ENCODE results near the gene CNKSR2.

Gene CNKSR2

DNA sequence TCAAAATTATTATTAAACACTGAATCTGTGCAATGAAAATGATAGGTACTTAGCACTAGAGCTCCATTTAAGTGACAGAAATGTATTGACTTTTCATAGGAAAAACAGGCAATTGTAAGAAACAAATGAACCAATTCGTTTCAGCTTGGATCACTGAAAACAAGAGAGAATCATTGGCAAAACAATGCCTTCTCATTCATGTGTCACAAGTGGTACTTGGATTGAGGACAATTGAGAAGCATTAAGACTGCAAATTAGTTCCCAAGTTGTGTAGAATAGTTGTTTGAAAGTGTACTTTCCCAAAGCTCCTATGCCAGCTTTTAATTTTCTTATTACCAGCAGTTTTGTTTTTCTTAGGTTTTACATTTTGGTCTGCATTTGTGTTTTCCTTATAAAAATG, 20.6 kb downstream of the CNKSR2 start:
- H3K4me1 Mint-ChIP-seq (ENCODE audit: low read depth in 2 of 2): no peaks in the 10 kb centered on the region
- H3K36me3 Mint-ChIP-seq (ENCODE audit: insufficient read depth): no peaks in the 10 kb centered on the region
- DNase-seq (no peak), ATAC-seq (replicated peaks) (no peak)
- H3K9me3 Mint-ChIP-seq: peaks cover 0 to 3% of the 10 kb centered on the region in 2 donors
- no peak overlapping the region for H3K27ac Mint-ChIP-seq
- no peak overlapping the region for H3K4me3 Mint-ChIP-seq
- H3K27me3 Mint-ChIP-seq: no peaks in the 10 kb centered on the region

DNA sequence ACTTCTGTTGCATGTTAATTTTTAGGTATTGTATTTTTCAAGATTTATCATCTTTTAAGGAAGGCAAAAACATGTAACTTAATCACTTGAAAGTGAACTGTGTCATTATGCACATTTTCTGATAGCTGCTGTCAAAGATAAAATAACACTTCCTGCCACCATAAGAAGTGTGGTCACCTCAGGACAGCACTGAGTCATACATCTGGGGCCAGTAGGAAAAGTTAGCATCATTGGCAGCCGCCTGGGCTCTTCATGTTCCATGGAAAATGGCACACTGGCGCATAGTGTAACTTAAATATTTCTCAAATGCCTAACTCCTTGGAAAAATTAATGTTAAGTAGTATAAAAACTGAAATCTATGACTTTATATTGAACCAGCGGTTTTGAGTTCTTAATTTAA, 24.2 kb downstream of the CNKSR2 start:
- no peaks in the 10 kb centered on the region for H3K9me3 Mint-ChIP-seq
- DNase-seq: no peak
- no peak overlapping the region for H3K27ac Mint-ChIP-seq
- ATAC-seq (replicated peaks): no peak
- no peaks in the 10 kb centered on the region for H3K4me1 Mint-ChIP-seq (ENCODE audit: low read depth in 2 of 2)
- H3K4me3 Mint-ChIP-seq: no peak overlapping the region
- no peaks in the 10 kb centered on the region for H3K36me3 Mint-ChIP-seq (ENCODE audit: insufficient read depth)
- no peaks in the 10 kb centered on the region for H3K27me3 Mint-ChIP-seq

DNA sequence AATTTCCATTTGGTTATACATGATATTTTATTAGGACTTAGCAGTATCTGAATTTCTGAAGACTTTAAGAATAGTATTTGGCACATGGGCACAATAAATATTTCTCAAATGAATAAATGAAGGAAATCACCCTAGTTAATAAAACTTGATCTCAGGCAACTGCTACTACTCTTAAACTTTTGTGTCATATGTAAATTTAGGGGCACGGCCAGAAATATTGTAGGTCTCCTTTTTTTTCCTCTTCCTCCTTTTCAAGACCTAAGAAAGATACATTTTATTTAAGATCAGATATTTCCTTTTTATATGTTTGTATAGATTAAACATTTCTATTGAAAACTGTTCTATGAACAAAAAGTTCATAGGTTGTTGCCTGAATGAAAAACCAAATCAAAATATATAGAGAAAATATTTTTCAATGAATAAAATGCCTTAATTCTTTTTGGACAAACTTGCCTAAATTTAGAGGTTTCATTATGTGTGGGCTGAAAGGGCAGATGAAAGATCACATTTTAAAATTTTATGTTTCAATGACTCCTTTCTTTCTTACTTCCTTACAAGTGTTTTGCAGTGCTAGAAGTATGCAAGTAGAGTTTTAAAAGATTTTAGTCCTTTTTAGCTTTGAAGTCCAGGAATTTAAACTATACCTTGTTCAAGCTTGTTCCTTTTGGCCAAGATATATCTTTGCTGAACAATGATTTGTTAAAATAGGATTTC, 26.3 kb downstream of the CNKSR2 start:
- Mint-ChIP-seq H3K9me3 (no peaks in the 10 kb centered on the region), H3K27me3 (no peaks in the 10 kb centered on the region), H3K4me3 (no peak overlapping the region), H3K4me1 (ENCODE audit: low read depth in 2 of 2) (no peaks in the 10 kb centered on the region), H3K36me3 (ENCODE audit: insufficient read depth) (no peaks in the 10 kb centered on the region), H3K27ac (no peak overlapping the region)
- ATAC-seq (replicated peaks) (no peak), DNase-seq (no peak)

DNA sequence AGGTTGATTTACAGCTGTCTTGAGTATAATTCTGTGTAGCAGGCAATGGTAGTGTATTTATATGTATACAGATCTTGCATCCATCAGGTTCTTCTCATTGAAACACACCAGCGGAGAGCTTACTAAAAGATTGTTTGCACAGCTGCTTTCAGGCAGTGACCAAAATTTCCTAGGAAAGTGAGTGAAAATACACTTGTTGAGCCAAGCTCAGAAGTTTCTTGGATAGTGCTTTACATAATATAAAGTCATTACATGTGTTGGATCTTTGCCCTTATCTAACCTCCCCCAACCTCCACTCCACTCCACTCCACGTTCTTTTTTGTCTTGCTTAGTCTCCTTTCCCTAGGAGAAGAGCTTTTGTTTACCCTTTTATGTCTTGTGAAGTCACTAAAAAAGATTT, 34.1 kb downstream of the CNKSR2 start:
- Mint-ChIP-seq H3K4me1 (ENCODE audit: low read depth in 2 of 2) (no peaks in the 10 kb centered on the region), H3K27me3 (no peaks in the 10 kb centered on the region), H3K9me3 (no peaks in the 10 kb centered on the region), H3K4me3 (no peak overlapping the region), H3K27ac (no peak overlapping the region), H3K36me3 (ENCODE audit: insufficient read depth) (no peaks in the 10 kb centered on the region)
- no peak for DNase-seq
- no peak for ATAC-seq (replicated peaks)

DNA sequence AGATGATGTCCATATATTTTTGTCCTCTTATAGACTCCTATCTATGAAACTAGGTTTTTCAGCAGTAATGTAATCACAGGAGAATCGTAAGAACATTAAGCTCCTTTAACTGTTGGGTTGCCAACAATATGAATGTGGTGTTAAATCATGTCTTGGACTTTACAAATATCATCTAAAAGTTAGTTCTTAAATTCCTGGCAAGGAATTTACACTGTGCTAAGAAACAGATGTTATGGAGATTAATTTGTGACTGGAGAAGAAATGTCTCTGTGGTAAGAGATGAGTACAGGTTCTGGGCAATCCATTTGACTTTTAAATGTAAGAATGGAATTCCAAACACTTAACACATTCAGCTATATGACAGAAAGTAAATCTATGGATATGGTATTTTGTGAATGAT, 34.6 kb downstream of the CNKSR2 start:
- Mint-ChIP-seq H3K4me3 (no peak overlapping the region), H3K36me3 (ENCODE audit: insufficient read depth) (no peaks in the 10 kb centered on the region), H3K9me3 (no peaks in the 10 kb centered on the region), H3K27ac (no peak overlapping the region), H3K27me3 (no peaks in the 10 kb centered on the region), H3K4me1 (ENCODE audit: low read depth in 2 of 2) (no peaks in the 10 kb centered on the region)
- no peak for DNase-seq
- no peak for ATAC-seq (replicated peaks)

DNA sequence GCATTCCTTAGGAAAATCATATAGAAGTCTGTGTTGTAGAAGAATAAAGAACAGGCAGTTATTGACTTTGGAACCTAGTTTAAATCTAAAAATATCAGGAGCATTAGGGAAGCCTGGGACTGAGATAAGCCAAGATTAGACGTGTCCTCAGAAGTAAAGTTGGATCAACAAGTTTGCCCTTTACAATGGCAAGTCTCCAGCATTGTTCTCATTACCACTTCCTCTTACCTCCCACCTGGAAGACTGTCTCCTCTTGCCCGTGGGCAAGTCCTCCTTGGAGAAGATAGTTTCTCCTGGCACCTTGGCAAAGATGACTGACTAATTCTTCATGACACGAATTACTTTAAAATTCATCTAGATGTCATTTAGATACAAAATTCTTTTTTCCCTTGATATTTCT, 37.8 kb downstream of the CNKSR2 start:
- H3K27ac Mint-ChIP-seq: no peak overlapping the region
- no peaks in the 10 kb centered on the region for H3K27me3 Mint-ChIP-seq
- no peaks in the 10 kb centered on the region for H3K9me3 Mint-ChIP-seq
- H3K4me1 Mint-ChIP-seq (ENCODE audit: low read depth in 2 of 2): no peaks in the 10 kb centered on the region
- ATAC-seq (replicated peaks) (no peak), DNase-seq (no peak)
- no peaks in the 10 kb centered on the region for H3K36me3 Mint-ChIP-seq (ENCODE audit: insufficient read depth)
- no peak overlapping the region for H3K4me3 Mint-ChIP-seq

DNA sequence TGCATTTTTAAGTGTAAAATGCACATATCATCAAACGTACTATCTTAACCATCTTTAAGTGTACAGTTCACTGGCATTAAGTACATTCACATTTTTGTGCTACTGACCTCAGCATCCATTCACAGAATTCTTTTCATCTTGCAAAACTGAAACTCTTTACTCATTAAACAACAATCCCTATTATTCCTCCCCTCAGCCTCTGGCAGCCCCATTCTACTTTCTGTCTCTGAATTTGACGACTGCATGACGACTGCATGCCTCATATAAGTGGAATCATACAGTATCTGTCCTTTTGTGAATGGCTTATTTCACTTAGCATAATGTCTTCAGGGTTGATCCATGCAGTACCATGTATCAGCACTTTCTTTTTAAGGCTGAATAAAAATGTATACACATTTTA, 38.7 kb downstream of the CNKSR2 start:
- H3K9me3 Mint-ChIP-seq: no peaks in the 10 kb centered on the region
- H3K27me3 Mint-ChIP-seq: no peaks in the 10 kb centered on the region
- H3K4me3 Mint-ChIP-seq: no peak overlapping the region
- no peaks in the 10 kb centered on the region for H3K36me3 Mint-ChIP-seq (ENCODE audit: insufficient read depth)
- no peak for DNase-seq
- H3K27ac Mint-ChIP-seq: no peak overlapping the region
- ATAC-seq (replicated peaks): no peak
- H3K4me1 Mint-ChIP-seq (ENCODE audit: low read depth in 2 of 2): no peaks in the 10 kb centered on the region

DNA sequence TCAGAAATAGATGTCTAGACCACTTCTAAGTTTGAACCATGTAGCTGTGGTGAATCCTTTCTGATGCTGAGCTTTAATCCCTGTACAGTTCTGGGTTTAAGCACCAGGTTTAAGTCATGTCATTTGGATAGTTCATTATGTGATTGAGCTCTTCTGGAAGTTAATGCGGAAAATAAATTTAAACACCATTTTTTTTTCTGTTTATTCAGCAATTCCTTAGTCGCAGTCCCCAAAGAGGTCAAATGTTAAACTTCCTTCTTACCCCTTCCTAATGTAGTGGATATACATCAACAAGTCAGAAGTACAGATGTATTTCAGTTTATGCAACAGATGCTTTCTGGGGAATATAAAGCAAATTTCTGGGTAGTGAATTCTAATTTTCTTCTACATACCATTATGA, 52.9 kb downstream of the CNKSR2 start:
- no peak overlapping the region for H3K27ac Mint-ChIP-seq
- H3K4me1 Mint-ChIP-seq (ENCODE audit: low read depth in 2 of 2): no peaks in the 10 kb centered on the region
- H3K9me3 Mint-ChIP-seq: no peaks in the 10 kb centered on the region
- no peak for ATAC-seq (replicated peaks)
- DNase-seq: no peak
- H3K27me3 Mint-ChIP-seq: no peaks in the 10 kb centered on the region
- no peak overlapping the region for H3K4me3 Mint-ChIP-seq
- no peaks in the 10 kb centered on the region for H3K36me3 Mint-ChIP-seq (ENCODE audit: insufficient read depth)

DNA sequence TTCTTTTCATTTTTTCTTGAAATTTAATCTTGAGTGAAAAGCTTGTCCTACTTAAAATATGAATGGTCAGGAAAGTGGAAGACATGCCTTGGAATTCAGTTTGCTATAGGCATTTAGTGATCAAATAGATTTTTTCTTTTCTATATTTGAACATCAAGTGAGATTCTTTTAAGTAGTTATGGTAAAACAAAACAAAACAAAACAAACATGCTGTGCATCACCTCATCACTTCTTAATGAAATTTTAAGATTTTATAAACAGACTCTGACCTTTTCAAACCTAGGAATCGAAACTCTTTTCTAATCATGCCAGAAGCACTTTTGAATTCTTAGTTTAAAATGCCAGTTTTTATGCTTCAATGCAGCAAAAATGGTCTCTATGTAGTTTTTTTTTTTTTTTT, 62.8 kb downstream of the CNKSR2 start:
- Mint-ChIP-seq H3K27ac (no peak overlapping the region), H3K4me1 (ENCODE audit: low read depth in 2 of 2) (peaks cover 0 to 1% of the 10 kb centered on the region in 2 donors), H3K9me3 (no peaks in the 10 kb centered on the region), H3K36me3 (ENCODE audit: insufficient read depth) (no peaks in the 10 kb centered on the region), H3K4me3 (no peak overlapping the region), H3K27me3 (no peaks in the 10 kb centered on the region)
- no peak for ATAC-seq (replicated peaks)
- no peak for DNase-seq

DNA sequence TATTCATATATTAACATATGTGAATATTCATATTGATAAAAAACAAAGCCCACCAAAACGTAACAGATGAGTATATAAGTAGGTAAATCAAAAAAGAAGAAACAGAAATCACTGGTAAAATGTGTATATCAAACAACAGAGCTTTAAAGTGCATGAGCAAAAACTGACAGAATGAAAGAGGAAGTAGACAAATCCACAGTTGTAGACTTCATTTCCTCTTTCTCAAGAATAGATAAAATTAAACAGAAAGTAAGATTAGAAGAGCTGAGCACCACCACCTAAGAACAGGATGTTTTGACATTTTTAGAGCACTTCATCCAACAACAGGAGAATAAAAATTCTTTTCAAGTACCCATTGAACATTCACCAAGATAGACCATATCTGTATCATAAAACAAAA, 64.6 kb downstream of the CNKSR2 start:
- Mint-ChIP-seq H3K27me3 (no peaks in the 10 kb centered on the region), H3K27ac (no peak overlapping the region), H3K4me1 (ENCODE audit: low read depth in 2 of 2) (peaks cover 0 to 1% of the 10 kb centered on the region in 2 donors), H3K4me3 (peak overlapping the region; percentile 15 to 23), H3K36me3 (ENCODE audit: insufficient read depth) (no peaks in the 10 kb centered on the region), H3K9me3 (no peaks in the 10 kb centered on the region)
- ATAC-seq (replicated peaks): peak; percentile 41
- DNase-seq: no peak

DNA sequence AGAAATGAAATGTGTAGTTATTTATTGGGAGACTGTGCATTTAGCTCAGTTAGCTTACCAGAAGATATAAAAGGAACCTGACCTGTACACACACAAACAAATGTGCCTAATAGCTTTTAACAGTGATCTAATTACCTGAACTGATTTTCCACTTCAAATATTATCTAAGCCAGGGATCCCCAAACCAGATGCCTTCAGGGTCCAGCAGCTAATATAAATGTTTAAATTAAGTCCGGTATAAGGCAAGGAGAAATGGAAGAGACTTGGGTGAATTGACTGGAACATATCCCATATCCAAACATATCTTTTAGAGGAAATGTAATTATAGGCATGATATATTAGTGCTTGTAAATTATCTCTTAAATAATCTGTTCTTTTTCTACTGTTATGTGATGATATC, 66.7 kb downstream of the CNKSR2 start:
- H3K36me3 Mint-ChIP-seq (ENCODE audit: insufficient read depth): no peaks in the 10 kb centered on the region
- H3K4me3 Mint-ChIP-seq: no peak overlapping the region
- no peaks in the 10 kb centered on the region for H3K9me3 Mint-ChIP-seq
- no peak for DNase-seq
- peaks cover 0 to 1% of the 10 kb centered on the region in 2 donors for H3K4me1 Mint-ChIP-seq (ENCODE audit: low read depth in 2 of 2)
- ATAC-seq (replicated peaks): no peak
- no peaks in the 10 kb centered on the region for H3K27me3 Mint-ChIP-seq
- no peak overlapping the region for H3K27ac Mint-ChIP-seq

DNA sequence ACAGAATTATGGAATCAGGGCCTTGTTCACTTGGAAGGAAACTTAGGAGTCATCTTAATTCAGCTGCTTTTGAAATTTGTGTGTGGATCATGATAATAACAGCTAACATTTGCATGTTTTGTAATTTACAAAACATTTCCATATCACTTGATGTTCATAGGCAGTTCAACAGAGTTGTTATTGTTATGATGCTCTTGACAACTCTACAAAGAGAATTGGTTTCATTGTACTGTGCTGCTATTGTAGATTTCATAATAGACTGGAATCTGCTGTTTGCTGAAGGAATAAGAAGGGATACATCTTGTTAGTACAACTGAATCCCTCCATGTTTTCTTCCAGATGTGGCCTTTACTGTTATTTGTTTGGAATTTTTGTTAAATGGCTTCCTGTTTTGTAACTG, 83.5 kb downstream of the CNKSR2 start:
- ATAC-seq (replicated peaks) (no peak), DNase-seq (no peak)
- no peaks in the 10 kb centered on the region for H3K27me3 Mint-ChIP-seq
- no peak overlapping the region for H3K4me3 Mint-ChIP-seq
- H3K36me3 Mint-ChIP-seq (ENCODE audit: insufficient read depth): no peaks in the 10 kb centered on the region
- no peak overlapping the region for H3K27ac Mint-ChIP-seq
- peaks cover 2 to 7% of the 10 kb centered on the region in 2 donors for H3K9me3 Mint-ChIP-seq
- H3K4me1 Mint-ChIP-seq (ENCODE audit: low read depth in 2 of 2): no peaks in the 10 kb centered on the region

DNA sequence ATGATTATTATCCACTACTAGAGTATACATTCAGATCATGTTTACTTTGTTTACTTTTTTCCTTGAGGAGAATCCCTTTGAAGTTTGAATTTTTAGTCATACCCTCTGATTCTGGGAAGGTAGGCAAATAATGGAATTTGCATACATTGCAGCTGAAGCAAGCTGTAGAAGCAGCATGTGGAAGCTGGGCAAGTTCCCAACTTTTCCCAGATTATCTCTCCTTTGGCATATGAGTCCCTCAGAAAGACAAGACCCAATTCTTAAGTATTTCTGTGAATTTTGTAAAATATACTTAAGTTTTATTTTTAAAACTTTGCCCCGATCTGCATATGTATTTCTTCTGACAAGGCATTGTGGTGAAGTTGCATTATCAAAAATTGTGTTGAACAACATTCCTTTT, 94.9 kb downstream of the CNKSR2 start:
- no peak for DNase-seq
- no peak for ATAC-seq (replicated peaks)
- Mint-ChIP-seq H3K9me3 (no peaks in the 10 kb centered on the region), H3K4me3 (no peak overlapping the region), H3K27ac (no peak overlapping the region), H3K4me1 (ENCODE audit: low read depth in 2 of 2) (no peaks in the 10 kb centered on the region), H3K36me3 (ENCODE audit: insufficient read depth) (no peaks in the 10 kb centered on the region), H3K27me3 (no peaks in the 10 kb centered on the region)

DNA sequence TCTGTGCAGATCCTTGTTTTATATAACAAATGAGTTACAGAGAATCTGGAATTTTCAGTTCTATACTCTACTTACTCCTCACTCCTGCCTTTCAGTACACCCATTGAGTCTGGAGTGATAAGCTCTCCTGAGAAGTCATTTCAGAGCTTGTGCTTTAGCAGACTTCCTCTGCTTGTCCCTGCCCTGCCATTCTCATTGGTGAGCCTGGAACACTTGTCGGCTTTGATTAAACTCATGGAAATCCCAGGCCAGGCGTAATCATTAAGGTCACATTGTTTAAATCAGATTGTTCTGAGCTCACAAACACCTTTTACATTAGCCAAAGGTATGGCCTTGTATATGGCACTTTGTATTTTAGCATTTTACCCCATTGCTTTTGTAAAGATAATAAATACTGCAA, 102.7 kb downstream of the CNKSR2 start:
- no peak overlapping the region for H3K27ac Mint-ChIP-seq
- DNase-seq: no peak

More for the DNA sequence above, 102.7 kb downstream of the CNKSR2 start:
- Mint-ChIP-seq H3K36me3 (ENCODE audit: insufficient read depth) (no peaks in the 10 kb centered on the region), H3K27me3 (no peaks in the 10 kb centered on the region), H3K9me3 (no peaks in the 10 kb centered on the region), H3K4me1 (ENCODE audit: low read depth in 2 of 2) (no peaks in the 10 kb centered on the region), H3K4me3 (no peak overlapping the region)
- no peak for ATAC-seq (replicated peaks)

Measured in effector memory CD8-positive, alpha-beta T cell (primary cell).